ENCODE measurements around the gene HKDC1. TPM values are rescaled to one million over a fixed set of nuclear protein-coding genes. Genes with fewer than 3 reads are reported as not detected.
"Not testable (repeated sequence)": the region's sequence is repeated elsewhere in the genome, so short reads cannot be mapped to it uniquely, and the experiment has no call there.

Gene HKDC1, protein sequence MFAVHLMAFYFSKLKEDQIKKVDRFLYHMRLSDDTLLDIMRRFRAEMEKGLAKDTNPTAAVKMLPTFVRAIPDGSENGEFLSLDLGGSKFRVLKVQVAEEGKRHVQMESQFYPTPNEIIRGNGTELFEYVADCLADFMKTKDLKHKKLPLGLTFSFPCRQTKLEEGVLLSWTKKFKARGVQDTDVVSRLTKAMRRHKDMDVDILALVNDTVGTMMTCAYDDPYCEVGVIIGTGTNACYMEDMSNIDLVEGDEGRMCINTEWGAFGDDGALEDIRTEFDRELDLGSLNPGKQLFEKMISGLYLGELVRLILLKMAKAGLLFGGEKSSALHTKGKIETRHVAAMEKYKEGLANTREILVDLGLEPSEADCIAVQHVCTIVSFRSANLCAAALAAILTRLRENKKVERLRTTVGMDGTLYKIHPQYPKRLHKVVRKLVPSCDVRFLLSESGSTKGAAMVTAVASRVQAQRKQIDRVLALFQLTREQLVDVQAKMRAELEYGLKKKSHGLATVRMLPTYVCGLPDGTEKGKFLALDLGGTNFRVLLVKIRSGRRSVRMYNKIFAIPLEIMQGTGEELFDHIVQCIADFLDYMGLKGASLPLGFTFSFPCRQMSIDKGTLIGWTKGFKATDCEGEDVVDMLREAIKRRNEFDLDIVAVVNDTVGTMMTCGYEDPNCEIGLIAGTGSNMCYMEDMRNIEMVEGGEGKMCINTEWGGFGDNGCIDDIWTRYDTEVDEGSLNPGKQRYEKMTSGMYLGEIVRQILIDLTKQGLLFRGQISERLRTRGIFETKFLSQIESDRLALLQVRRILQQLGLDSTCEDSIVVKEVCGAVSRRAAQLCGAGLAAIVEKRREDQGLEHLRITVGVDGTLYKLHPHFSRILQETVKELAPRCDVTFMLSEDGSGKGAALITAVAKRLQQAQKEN
- polyA plus RNA-seq (ENCODE audit: insufficient read length in 12 of 12) = 1 to 10 TPM in 1 of 12 donors, under 1 TPM in 9, not detected in 2; 0.05 to 2.8 (median 0.12) TPM
- long read RNA-seq, donor 1, partial matches to known transcripts = 43 of 45 reads
- long read RNA-seq, donor 1, other reads (novel, unspliced or antisense) = 0 of 45 reads
- long read RNA-seq, donor 2 = 0 reads
- long read RNA-seq, donor 3 = 0 reads
- long read RNA-seq, donor 4 = 0 reads
- long read RNA-seq, donor 5 = 0 reads
- long read RNA-seq, donor 6 = 0 reads
- long read RNA-seq, donor 7 = 0 reads
- long read RNA-seq, donor 8 = 0 reads
- long read RNA-seq, donor 9 = 0 reads
- long read RNA-seq, donor 10 = 0 reads
- long read RNA-seq, donor 11 = 0 reads

DNA sequence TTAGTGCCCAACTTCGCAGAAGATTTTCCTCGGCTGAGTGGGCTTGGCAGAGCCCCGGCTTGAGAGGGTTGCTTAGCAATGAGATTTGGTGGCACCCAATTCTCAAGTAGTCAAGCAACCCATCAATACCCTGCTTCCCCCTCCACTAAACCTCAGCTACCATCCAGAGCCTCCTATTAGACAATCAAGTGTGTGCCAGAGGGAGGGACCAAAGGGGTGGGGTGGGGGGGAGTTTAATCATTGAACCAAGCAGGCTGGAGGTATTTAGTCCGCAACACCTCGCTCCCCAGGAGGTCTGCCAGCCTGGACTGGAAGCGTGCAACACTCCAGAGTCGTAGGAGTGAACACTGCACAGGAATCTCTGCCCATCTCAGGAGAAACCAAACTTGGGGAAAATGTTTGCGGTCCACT is at the start of gene HKDC1:
TSS of gene HKDC1 (plus strand) at position 292 of the 411 bp plus-strand sequence. CDS start at position 396, 104 bp downstream.
- no peak for DNase-seq

GRCh38 chr10:69172241-69172982 is 47.7 kb upstream of the HKDC1 start:
- DNase-seq = no peak

DNA sequence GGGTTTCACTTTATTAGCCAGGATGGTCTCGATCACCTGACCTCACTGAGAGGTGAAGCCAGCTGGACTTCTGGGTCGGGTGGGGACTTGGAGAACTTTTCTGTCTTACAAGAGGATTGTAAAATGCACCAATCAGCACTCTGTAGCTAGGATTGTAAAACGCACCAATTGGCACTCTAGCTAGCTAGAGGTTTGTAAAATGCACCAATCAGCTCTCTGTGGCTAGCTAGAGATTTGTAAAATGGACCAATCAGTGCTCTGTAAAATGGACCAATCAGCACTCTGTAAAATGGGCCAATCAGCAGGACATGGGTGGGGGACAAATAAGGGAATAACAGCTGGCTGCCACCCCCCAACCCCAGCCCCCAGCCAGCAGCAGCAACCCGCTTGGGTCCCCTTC is 44.8 kb upstream of the HKDC1 start:
- DNase-seq = not testable (repeated sequence)

- no peak for DNase-seq
Measured at GRCh38 chr10:69176823-69177222, 43.3 kb upstream of the HKDC1 start.

DNA sequence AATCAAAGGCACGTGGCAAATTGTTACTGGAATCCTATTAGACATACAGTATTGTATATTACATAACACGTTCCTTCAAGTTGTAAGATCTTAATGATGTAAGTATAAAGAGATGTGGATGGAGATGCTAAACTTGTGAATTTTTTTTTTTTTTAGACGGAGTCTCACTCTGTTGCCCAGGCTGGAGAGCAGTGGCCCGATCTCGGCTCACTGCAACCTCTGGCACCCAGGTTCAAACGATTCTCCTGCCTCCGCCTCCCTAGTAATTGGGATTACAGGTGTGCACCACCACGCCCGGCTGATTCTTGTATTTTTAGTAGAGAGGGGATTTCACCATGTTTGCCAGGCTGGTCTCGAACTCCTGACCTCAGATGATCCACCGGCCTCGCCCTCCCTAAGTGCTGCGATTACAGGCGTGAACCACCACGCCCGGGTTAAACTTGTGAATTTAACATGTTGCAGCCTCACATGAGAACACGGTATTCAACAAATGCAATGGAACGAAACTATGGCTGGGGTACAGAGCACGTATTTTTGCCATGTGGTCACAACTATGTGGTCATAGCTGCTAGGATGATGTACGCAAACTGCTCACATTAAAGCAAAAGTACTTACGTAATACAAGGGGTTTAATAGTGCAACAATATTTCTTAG is 40.9 kb upstream of the HKDC1 start:
- DNase-seq = no peak

- peak; percentile 94 for DNase-seq
Measured at GRCh38 chr10:69179743-69180524, 40.2 kb upstream of the HKDC1 start, which contains the start of gene SUPV3L1. SUPV3L1 (plus strand) TSS chr10:69180234; CDS start chr10:69180292, 58 bp downstream.

DNA sequence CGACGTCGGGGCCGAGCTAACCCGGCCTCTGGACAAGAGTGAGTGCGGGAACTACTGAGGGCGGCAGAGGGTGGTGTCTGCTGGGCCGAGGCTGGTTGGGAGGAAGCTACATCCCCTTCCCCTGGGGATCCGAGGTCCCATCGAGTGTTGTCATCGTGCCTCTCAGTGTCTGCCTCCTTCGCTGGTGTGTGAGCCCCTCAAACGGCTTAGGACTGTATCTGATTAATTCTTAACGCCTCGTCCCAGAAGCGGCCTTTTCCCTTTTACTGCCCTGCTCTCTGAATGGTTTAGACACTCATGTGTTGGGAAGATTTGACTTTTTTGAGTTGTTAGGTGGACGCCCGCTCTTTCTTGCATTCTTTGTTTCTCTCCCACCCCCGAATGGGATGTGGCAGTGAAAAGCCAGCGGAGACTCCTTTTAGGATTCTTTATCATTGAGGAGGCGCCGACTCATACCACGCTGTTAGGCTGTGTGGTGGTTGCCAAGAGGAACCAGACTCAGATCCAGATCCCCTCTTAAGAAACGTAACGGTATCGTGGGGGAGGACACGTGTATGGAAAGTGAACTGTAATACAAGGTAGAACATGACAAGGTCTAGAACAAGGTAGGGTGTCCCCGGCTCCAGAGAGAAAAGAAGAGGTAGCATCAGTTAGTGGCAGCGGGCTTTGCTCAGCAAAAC is 39.5 kb upstream of the HKDC1 start:
- no peak for DNase-seq

- DNase-seq = no peak
Measured at GRCh38 chr10:69181433-69181832, 38.7 kb upstream of the HKDC1 start.

- DNase-seq = no peak
Measured at GRCh38 chr10:69182005-69182404, 38.1 kb upstream of the HKDC1 start.

DNA sequence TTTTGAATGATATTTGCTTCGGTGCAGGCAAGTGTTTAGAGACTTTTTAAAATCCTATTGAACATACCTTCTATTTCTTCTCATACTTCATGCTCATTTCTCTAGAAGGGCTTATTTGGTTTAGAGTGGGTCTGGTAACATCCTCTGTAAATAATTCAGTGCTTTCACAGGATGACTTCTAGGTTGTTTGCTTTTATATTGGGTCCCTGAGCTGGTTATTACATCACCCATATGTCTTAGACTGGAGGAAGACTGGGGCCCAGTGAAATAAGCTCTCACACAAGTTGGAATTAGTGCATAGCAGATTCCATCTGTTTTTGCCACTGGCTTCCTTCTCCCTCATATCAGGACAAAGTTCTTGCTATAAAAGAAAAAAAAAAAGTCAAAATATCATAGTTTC is 33.6 kb upstream of the HKDC1 start:
- no peak for DNase-seq

DNA sequence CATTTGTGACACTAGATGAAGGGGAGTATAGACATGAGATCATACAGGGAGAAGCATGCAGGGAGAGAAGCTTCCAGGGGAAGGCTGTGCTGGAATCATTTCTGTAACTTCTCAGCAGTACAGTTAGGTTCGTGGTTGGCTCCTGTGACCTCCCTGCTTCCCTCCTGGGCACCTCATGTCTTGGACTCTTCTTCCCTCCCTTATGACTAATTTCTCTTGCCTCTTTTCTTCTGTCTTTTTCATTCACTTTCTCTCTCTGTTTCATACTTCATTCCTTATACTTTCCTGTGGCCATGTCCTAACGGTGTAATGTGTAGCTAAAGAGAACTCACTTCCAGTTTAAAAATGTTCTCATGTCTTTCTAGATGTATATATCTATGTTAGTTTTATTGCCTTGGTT is 19.1 kb upstream of the HKDC1 start:
- no peak for DNase-seq

DNA sequence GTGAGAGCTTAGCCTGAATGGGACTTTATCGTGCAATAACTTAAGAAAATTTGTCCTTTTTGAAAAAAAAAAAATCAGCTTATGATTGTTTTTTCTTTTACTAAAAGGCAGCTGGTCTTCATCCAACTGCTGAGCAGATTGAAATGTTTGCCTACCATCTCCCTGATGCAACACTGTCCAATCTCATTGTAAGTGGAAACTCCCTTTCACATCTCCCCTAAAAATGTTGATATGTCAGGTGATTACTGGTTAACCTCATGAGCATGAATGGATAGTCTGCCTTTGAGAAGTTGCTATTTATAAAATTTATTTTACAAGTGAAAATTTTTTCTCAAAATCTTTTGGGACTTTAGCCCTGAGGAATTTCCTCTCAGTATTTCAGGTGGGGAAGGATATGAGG is 17.8 kb upstream of the HKDC1 start:
- no peak for DNase-seq

DNA sequence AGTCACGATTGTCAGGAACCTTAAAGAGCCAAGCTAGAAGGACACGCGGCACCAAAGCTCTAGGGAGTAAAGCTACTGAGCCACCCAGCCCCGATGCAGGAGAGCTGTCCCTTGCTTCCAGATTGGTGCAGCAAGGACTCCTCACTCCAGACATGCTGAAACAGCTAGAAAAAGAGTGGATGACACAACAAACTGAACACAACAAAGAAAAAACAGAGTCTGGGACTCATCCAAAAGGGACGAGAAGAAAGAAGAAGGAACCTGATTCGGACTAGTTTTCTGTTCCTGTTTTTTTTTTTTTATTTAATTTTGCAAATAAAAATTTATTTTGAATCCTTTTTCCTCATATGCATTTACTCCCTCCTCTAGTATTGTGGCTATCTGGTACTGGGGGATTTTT is 11.4 kb upstream of the HKDC1 start:
- no peak for DNase-seq

DNA sequence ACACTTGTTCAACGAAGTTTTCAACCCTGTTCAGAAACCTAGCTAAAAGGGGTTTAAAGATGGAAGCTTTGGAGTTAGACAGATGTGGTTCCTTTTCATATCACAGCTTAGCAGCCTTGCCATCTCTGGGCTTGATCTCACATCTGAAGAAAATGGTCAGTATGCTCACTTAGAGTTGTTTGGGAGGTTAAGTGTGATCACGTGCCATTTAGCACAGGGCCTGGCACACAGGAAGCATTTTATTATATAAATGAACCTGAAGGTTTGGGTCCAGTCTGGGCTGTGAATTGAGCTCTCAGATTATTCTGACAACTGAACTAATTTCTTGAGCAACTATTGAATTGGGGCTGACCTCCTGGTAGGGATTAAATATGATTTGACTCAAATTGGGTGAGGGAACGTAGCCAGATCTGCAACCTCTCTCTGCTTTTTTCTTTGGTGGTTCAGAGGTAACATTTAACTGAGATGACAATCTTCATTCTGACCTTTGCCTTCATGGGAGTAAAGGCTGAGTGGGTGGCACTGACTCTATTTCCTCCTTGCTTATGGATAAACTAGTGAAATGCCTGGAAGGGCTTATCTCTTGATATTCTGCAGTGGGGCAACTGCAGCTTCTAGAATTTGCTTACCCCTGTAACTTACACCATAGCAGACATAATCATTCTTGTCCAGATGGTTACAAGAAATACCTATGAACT is 10.2 kb upstream of the HKDC1 start:
- DNase-seq = no peak

DNA sequence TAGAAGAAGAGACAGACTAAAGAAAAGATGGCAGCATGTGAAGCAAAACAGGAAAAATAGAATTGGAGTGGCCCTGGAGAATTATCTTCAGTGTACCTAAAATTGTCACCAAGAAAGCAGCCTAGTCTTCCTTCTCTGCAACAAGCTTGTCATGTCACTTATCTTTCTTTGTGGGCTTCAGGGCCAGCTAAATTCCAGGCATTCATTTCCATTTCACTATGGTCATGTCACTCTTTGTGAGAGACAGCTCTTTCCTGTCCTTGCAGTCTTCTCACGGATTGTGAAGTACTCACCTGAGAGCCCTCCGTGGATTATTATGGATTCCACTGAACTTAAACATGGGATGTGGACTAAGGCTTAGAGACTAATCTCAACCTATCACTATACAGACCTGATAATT is 9.0 kb upstream of the HKDC1 start:
- no peak for DNase-seq

GRCh38 chr10:69211524-69211923 is 8.6 kb upstream of the HKDC1 start:
- no peak for DNase-seq

DNA sequence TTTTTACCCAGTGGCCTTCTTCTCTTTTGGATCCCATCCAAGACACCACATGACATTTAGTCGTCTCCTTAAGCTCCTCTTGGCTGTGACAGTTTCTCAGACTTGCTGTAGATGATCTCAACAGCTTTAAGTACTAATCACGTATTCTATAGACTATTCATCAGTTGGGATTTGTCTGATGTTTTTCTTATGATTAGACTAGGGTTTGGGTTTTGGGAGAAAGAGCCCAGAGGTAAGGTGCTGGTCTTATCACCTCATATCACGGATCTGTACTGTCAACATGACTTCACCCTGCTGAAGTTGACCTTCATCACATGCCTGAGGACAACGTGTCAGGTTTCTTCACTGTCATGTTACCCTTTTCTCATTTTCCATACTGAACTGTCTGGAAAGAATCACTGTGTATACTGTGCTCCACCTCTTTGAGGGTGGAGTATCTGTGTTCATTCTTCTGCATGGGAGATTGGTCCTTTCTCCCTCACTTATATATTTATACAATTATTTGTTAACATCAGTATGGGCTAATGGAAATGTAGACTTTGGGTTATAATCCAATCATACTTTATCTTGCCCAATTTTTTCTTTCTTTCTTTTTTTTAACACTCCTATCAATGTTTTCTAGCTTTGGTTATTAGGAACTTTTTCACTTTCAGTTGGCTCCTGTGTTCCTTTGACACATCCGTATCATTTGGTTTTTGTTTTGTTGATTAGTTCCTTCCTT is 6.4 kb upstream of the HKDC1 start:
- no peak for DNase-seq

GRCh38 chr10:69214666-69215131 is 5.4 kb upstream of the HKDC1 start:
- DNase-seq = no peak
